Mesendoderm (in vitro differentiated cells): Measurements from ENCODE around the gene FIZ1.

Source experiments
- DNase-seq: peaks from one replicate; pipeline ENCODE4 v3.0.0; 2013
- H2AK5ac ChIP-seq: 2 replicates; pipeline ENCODE4 v1.6.1; 2013; ENCODE audit warnings: low read length, inconsistent platforms
- H2BK120ac ChIP-seq: 2 replicates; pipeline ENCODE4 v1.6.1; 2013; ENCODE audit warnings: low read depth, mild to moderate bottlenecking, low read length, moderate library complexity, mixed read lengths
- H2BK15ac ChIP-seq: replicated peaks from 2 replicates; pipeline ENCODE4 v1.6.1; 2013; ENCODE audit warnings: low read depth, mild to moderate bottlenecking, moderate library complexity
- H2BK5ac ChIP-seq: 2 replicates; pipeline ENCODE4 v1.6.1; 2013; ENCODE audit warnings: low read length, inconsistent platforms
- H3K18ac ChIP-seq: 2 replicates; pipeline ENCODE4 v1.6.1; 2013; ENCODE audit warnings: mild to moderate bottlenecking, low read length, mixed read lengths
- H3K23ac ChIP-seq: one replicate; pipeline ENCODE4 v1.6.1; 2013; ENCODE audit warnings: low read length
- H3K27ac ChIP-seq: 2 replicates; pipeline ENCODE4 v1.5.1; 2013; ENCODE audit warnings: low read depth, mild to moderate bottlenecking, inconsistent platforms, low read length, moderate library complexity
- H3K27me3 ChIP-seq: 2 replicates; pipeline ENCODE4 v1.6.1; 2013; ENCODE audit warnings: low read length, control low read depth, mild to moderate bottlenecking, inconsistent platforms; ENCODE audit not compliant: insufficient read depth, poor library complexity
- H3K36me3 ChIP-seq: 2 replicates; pipeline ENCODE4 v1.6.1; 2013; ENCODE audit warnings: low read length, inconsistent platforms; ENCODE audit not compliant: control insufficient read depth, insufficient read depth
- H3K4ac ChIP-seq: one replicate; pipeline ENCODE4 v1.6.1; 2013; ENCODE audit warnings: low read depth, mild to moderate bottlenecking, low read length, moderate library complexity
- H3K4me1 ChIP-seq: 2 replicates; pipeline ENCODE4 v1.6.1; 2013; ENCODE audit warnings: low read depth, low read length, inconsistent platforms; ENCODE audit not compliant: control insufficient read depth
- H3K4me2 ChIP-seq: 2 replicates; pipeline ENCODE4 v1.6.1; 2013; ENCODE audit warnings: low read length
- H3K4me3 ChIP-seq: 2 replicates; pipeline ENCODE4 v1.5.1; 2013; ENCODE audit warnings: mild to moderate bottlenecking, low read length
- H3K56ac ChIP-seq: one replicate; pipeline ENCODE4 v1.6.1; 2013; ENCODE audit warnings: low read length
- H3K79me1 ChIP-seq: 2 replicates; pipeline ENCODE4 v1.6.1; 2013; ENCODE audit warnings: low read length, inconsistent platforms
- H3K79me2 ChIP-seq: 2 replicates; pipeline ENCODE4 v1.6.1; 2013; ENCODE audit warnings: mild to moderate bottlenecking, low read length; ENCODE audit not compliant: control insufficient read depth, insufficient read depth
- H3K9ac ChIP-seq: 2 replicates; pipeline ENCODE4 v1.6.1; 2013; ENCODE audit warnings: low read length, inconsistent platforms
- H4K5ac ChIP-seq: one replicate; pipeline ENCODE4 v1.6.1; 2013; ENCODE audit warnings: low read length
- H4K8ac ChIP-seq: one replicate; pipeline ENCODE4 v1.6.1; 2013; ENCODE audit warnings: low read depth, mild to moderate bottlenecking, control low read depth, low read length, moderate library complexity
- WGBS: extraction: QIAGEN DNeasy Blood & Tissue Kit; methylation state at CpG from one replicate; pipeline ENCODE4 v1.1.7; 2013; ENCODE audit warnings: low lambda C conversion rate, missing lambda C conversion rate; ENCODE audit not compliant: insufficient coverage; ENCODE audit errors: extremely low coverage; 5-methylcytosine and 5-hydroxymethylcytosine counted together

The FIZ1 gene

DNA sequence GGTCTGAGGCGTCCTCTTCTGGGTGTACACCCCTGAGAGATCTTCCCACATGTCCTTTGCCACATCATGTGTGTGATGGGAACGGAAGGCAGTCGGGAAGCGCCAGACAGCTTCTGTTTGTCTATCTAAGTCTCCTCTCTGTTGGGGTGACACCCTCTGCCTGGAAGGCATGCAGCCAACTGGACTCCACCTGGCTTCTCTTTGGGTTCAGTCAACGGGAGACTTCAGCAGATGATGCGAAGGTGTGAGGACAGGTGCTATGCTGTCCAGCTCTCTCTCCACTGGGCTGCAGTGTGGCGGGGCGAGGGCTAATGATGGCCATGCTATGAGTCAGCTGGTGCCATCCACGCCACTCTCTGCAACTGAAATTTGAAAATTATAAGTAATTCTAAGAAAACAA, 39.6 kb downstream of the FIZ1 start:
- Histone ChIP-seq H3K18ac (no peak overlapping the region), H3K9ac (no peak overlapping the region), H3K79me2 (no peaks in the 10 kb centered on the region), H2BK15ac (no peak overlapping the region), H3K23ac (no peak overlapping the region), H3K4ac (no peak overlapping the region), H4K5ac (no peak overlapping the region), H3K36me3 (no peaks in the 10 kb centered on the region), H4K8ac (no peak overlapping the region), H3K4me3 (no peak overlapping the region), H2AK5ac (no peak overlapping the region), H3K27ac (no peak overlapping the region), H3K79me1 (no peaks in the 10 kb centered on the region), H2BK5ac (no peak overlapping the region), H3K4me1 (no peaks in the 10 kb centered on the region), H3K4me2 (no peak overlapping the region), H2BK120ac (no peak overlapping the region), H3K56ac (no peak overlapping the region), H3K27me3 (no peaks in the 10 kb centered on the region)
- no CpG with 5 or more reads among the region's 9 CpGs for WGBS
- no peak for DNase-seq

DNA sequence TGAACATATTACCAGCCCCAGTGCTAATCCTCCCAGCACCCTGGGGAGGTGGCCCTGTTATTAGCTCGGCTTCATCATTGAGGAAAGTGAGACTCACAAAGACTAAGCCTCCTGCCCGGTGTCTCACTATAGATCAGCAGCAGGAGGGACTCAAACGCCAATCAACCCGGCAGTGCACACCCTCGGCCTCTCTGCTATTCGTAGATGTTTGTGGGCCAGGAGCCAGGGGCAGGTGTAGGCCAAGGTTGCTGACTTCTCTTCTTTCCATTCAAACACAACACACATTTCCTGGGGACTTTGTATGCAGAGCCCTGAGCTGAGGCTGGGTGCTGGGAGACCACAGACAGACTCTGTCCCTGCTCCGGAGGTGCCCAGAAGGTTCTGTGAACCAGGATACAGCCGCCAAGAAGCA, 44.6 kb downstream of the FIZ1 start:
- no peak overlapping the region for H2AK5ac ChIP-seq
- H3K4me3 ChIP-seq, result no peak overlapping the region
- H3K4ac ChIP-seq, result no peak overlapping the region
- H2BK5ac ChIP-seq, result no peak overlapping the region
- H3K23ac ChIP-seq, result no peak overlapping the region
- H3K27ac ChIP-seq, result no peak overlapping the region
- no peak overlapping the region for H3K4me2 ChIP-seq
- no CpG with 5 or more reads among the region's 8 CpGs for WGBS
- H2BK15ac ChIP-seq, result no peak overlapping the region
- no peak overlapping the region for H3K56ac ChIP-seq
- H3K79me2 ChIP-seq, result no peaks in the 10 kb centered on the region
- no peaks in the 10 kb centered on the region for H3K27me3 ChIP-seq
- no peak for DNase-seq
- no peak overlapping the region for H3K9ac ChIP-seq
- no peaks in the 10 kb centered on the region for H3K79me1 ChIP-seq
- H4K8ac ChIP-seq, result no peak overlapping the region
- no peak overlapping the region for H3K18ac ChIP-seq
- no peak overlapping the region for H4K5ac ChIP-seq
- no peak overlapping the region for H2BK120ac ChIP-seq
- H3K36me3 ChIP-seq, result no peaks in the 10 kb centered on the region
- no peaks in the 10 kb centered on the region for H3K4me1 ChIP-seq

DNA sequence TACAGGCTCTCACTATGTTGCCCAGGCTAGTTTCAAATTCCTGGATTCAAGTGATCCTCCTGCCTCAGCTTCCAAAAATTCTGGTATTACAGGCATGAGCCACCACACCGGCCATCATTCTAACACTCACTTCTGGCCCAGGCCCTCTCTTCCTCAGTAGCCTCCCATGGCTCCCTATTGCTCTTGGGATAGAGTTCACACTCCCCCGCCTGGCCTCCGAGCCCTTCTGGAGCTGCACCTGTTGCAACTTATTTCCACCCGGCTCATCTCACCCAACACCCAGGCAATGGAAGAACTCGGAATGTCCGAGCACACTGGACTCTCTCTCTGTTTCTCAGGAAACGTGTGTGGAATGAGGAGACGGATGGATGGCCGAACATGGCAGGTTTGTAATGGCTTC, 45.0 kb downstream of the FIZ1 start:
- DNase-seq, result no peak
- Histone ChIP-seq H2AK5ac (no peak overlapping the region), H3K4ac (no peak overlapping the region), H4K8ac (no peak overlapping the region), H3K27me3 (no peaks in the 10 kb centered on the region), H3K4me1 (no peaks in the 10 kb centered on the region), H2BK15ac (no peak overlapping the region), H3K79me2 (no peaks in the 10 kb centered on the region), H3K56ac (no peak overlapping the region), H3K18ac (no peak overlapping the region), H3K27ac (no peak overlapping the region), H3K23ac (no peak overlapping the region), H3K79me1 (no peaks in the 10 kb centered on the region), H3K9ac (no peak overlapping the region), H3K4me2 (no peak overlapping the region), H4K5ac (no peak overlapping the region), H3K36me3 (no peaks in the 10 kb centered on the region), H3K4me3 (no peak overlapping the region), H2BK5ac (no peak overlapping the region), H2BK120ac (no peak overlapping the region)
- no CpG with 5 or more reads among the region's 9 CpGs for WGBS

DNA sequence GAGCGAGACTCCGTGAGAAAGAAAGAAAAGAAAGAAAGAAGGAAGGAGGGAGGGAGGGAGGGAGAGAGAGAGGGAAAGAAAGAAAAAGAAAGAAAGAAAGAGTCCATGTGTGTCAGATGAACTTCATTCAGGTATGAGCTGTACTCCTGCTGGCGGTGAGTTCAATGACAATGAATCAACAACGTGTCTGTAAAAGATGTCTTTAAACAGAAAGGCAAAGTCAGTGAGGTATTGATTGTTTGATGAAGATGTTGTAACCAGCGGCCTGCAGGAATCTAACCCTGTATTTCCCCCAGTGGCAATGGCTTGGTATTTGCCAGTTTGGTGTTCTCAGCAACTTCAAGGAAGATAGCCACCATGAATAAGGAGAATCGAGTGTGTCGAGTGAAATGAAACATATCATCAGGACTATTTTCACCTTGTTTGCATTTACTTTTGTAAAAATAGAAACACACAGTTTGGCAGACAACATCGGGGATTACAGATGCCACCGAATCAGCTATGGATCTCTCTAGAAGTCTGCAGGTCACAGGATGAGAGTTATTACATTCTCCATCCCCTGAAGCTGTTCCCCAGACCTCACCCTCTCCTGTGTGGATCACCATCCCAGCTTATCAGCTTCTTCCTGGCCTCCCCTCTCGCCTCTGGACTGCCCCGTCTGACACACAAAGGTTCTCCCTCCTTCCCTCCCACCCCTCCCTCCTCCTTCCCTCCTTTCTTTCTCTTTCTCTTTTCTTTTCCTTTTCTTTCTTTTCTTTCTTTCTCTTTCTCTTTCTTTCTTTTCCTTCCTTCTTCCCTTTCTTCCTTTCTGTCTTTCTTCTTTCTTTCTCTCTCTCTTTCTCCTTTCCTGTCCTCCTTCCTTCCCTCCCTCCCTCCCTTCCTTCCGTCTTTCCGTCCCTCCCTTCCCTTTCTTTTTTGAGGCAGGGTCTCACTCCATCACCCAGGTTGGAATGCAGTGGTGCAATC, 45.8 kb downstream of the FIZ1 start:
- Histone ChIP-seq H3K79me2 (no peaks in the 10 kb centered on the region), H4K5ac (no peak overlapping the region), H3K79me1 (no peaks in the 10 kb centered on the region), H3K23ac (no peak overlapping the region), H3K9ac (no peak overlapping the region), H2BK15ac (no peak overlapping the region), H2BK5ac (no peak overlapping the region), H3K18ac (no peak overlapping the region), H3K4me2 (no peak overlapping the region), H4K8ac (no peak overlapping the region), H2AK5ac (no peak overlapping the region), H3K4ac (no peak overlapping the region), H2BK120ac (no peak overlapping the region), H3K4me1 (no peaks in the 10 kb centered on the region), H3K27ac (no peak overlapping the region), H3K36me3 (no peaks in the 10 kb centered on the region), H3K27me3 (no peaks in the 10 kb centered on the region), H3K56ac (no peak overlapping the region), H3K4me3 (no peak overlapping the region)
- peak; percentile 35 for DNase-seq
- no CpG with 5 or more reads among the region's 13 CpGs for WGBS

DNA sequence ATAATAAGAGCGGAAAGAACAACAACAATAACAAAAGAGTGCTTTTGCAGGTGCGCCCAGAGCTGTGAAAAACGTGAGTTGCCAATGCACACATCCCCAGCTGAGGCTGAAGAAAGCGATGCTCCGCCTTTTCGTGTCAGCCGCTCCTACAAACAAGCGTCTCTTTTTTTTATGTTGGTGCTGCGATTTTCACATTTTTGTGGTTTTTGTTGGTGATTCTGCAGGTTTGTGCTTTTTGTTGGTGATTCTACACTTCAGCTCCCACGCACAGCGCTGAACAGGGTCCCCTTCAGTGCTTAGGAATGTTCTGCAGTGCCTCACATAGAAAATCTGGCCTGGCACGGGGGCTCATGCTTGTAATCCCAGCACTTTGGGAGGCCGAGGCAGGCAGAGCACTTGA, 46.7 kb downstream of the FIZ1 start:
- Histone ChIP-seq H2BK5ac (no peak overlapping the region), H3K9ac (no peak overlapping the region), H3K27ac (no peak overlapping the region), H2BK120ac (no peak overlapping the region), H3K79me1 (no peaks in the 10 kb centered on the region), H3K4me2 (no peak overlapping the region), H3K4ac (no peak overlapping the region), H4K8ac (no peak overlapping the region), H2BK15ac (no peak overlapping the region), H3K36me3 (no peaks in the 10 kb centered on the region), H2AK5ac (no peak overlapping the region), H3K4me1 (no peaks in the 10 kb centered on the region), H3K79me2 (no peaks in the 10 kb centered on the region), H3K18ac (no peak overlapping the region), H3K56ac (no peak overlapping the region), H3K23ac (no peak overlapping the region), H3K27me3 (no peaks in the 10 kb centered on the region), H3K4me3 (no peak overlapping the region), H4K5ac (no peak overlapping the region)
- no peak for DNase-seq
- no CpG with 5 or more reads among the region's 13 CpGs for WGBS

DNA sequence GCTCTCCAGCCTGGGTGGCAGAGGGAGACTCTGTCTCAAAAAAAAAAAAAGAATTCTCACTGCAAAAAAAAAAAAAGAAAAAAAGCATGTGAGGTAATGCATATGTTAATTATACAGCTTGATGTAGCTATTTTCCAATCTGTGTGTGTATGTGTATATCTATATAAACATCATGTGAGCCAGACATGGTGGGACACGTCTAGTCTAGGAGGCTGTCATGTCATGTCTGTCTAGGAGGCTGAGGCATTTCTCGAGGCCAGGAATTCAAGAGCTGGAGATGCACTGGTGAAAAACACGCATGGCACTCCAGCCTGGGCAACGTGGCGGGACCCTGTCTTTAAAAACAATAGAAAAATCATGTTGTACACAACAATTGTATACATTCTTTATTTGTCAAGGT, 47.1 kb downstream of the FIZ1 start:
- Histone ChIP-seq H3K27ac (no peak overlapping the region), H2AK5ac (no peak overlapping the region), H4K8ac (no peak overlapping the region), H3K27me3 (no peaks in the 10 kb centered on the region), H2BK5ac (no peak overlapping the region), H3K79me1 (no peaks in the 10 kb centered on the region), H3K56ac (no peak overlapping the region), H3K79me2 (no peaks in the 10 kb centered on the region), H2BK120ac (no peak overlapping the region), H3K36me3 (no peaks in the 10 kb centered on the region), H3K4ac (no peak overlapping the region), H3K4me2 (no peak overlapping the region), H3K23ac (no peak overlapping the region), H2BK15ac (no peak overlapping the region), H3K4me3 (no peak overlapping the region), H3K18ac (no peak overlapping the region), H3K4me1 (no peaks in the 10 kb centered on the region), H4K5ac (no peak overlapping the region), H3K9ac (no peak overlapping the region)
- DNase-seq, result no peak
- no CpG with 5 or more reads among the region's 5 CpGs for WGBS
